ENCODE data around the gene AWAT2.

The AWAT2 gene

DNA sequence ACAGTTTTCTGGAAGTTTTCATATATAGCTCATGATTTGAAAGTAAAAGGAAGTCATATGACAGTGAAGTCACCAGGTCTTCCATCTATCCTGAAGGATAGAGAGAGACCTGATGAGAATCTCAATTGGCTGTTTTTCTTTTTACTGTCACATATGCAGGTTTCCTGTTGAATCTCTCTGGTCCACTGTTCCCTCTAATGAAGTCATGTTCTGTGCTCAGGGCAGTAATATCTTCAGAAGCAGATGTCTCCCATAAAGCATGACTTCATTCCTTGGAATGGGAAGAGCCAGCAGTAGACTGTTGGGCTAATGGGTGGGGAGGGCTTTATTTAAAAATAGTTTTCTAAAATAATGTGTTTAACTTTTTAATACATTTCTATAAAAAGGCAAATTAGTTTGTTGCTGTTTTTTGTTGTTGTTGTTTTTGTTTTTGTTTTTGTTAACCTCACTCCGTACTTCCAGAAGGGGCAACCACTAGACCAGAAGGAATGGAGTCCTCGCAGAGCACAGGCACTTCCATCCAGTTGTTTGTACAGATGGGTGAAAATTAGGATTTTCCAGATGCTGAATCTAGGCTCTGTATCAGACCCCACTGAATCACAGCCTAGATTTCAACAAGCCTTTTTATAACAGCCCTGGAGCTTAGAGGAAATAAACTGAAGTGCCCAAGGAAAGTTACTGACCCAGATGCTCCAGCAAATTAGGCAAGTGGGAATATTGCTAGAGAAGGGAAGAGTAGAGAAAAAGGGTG lies 54.2 kb downstream of the AWAT2 start:
- no peak for DNase-seq

GRCh38 chrX:69993494-69993893 lies 56.2 kb downstream of the AWAT2 start:
- DNase-seq = no peak

DNA sequence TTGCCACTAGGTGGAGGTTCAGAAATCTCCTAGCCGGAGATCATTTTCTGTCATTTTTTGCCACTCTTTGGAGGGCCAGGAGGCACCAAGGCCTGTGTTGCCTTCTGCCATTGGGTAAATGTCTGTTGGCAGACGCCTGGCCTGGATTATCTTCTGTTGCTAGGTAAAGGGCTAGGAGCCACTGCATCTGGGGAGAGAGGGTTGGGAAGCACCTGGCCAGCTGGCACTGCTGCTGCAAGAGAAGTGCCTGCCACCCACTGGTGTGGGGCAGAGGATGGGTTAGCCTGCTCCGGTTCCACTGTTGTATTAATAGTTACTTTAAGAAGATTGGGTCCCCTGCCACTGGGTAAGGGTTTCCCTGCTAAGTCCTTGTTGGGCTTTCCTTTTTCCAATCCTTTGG lies 58.1 kb downstream of the AWAT2 start:
- DNase-seq = no peak

Measured in SHP77 (cell line).